Measurements from ENCODE around the gene PAK6.

Gene PAK6

GRCh38 chr15:40317580-40317979 is 78.7 kb downstream of the PAK6 start:
- Mint-ChIP-seq H3K27ac (no peak overlapping the region), H3K36me3 (ENCODE audit: low read depth) (no peaks in the 10 kb centered on the region), H3K4me3 (no peak overlapping the region), H3K9me3 (no peaks in the 10 kb centered on the region), H3K4me1 (ENCODE audit: low read depth) (peaks cover 16% of the 10 kb centered on the region), H3K27me3 (ENCODE audit: low read depth) (peaks cover 53% of the 10 kb centered on the region)
- DNase-seq (ENCODE audit: low spot score) = no peak

DNA sequence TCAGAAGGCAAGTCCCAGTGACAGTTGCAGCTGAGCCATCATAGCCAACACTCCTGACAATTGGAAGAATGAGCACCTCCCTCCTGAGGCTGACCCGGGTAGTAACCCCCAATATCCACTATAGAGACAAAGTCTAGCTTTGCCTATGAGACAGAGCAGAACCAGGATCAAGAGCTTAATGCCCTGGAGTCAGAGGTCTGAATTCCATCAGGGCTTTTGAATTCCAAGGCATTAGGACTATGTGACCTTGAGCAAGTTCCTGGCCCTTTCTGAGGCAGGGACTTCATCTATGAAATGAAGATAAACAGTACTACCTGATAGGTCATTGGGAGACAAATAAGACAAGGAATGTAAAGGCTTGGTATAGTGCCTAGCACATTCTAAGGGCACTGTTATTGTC is 81.5 kb downstream of the PAK6 start:
- H3K4me3 Mint-ChIP-seq = no peak overlapping the region
- peaks cover 36% of the 10 kb centered on the region for H3K27me3 Mint-ChIP-seq (ENCODE audit: low read depth)
- DNase-seq (ENCODE audit: low spot score) = no peak
- peaks cover 21% of the 10 kb centered on the region for H3K4me1 Mint-ChIP-seq (ENCODE audit: low read depth)
- H3K27ac Mint-ChIP-seq = no peak overlapping the region
- peaks cover 3% of the 10 kb centered on the region for H3K36me3 Mint-ChIP-seq (ENCODE audit: low read depth)
- H3K9me3 Mint-ChIP-seq = no peaks in the 10 kb centered on the region

DNA sequence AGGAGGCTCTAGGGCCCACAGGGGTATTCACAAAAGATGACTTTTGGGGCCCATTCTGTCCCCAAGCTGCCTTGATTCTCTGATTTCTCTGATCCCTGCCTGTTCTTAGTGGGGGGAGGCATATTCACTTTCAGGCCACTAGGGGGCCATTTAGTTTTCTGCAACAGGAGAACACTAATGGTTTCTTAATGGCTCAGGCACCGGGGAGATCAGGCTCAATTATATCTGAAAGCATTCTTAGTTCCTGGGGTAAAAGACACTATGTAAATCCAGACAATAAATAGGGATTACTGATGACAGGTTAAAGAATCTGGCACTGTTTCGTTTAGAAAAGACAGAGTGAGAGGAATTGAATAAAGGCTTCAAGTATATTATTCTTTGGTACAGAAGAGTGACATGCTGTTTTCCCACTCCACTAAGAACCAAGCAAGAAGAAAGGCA is 82.1 kb downstream of the PAK6 start:
- Mint-ChIP-seq H3K4me3 (peak overlapping the region; percentile 44), H3K36me3 (ENCODE audit: low read depth) (peaks cover 3% of the 10 kb centered on the region), H3K4me1 (ENCODE audit: low read depth) (peaks cover 22% of the 10 kb centered on the region), H3K27me3 (ENCODE audit: low read depth) (peaks cover 35% of the 10 kb centered on the region), H3K9me3 (no peaks in the 10 kb centered on the region), H3K27ac (no peak overlapping the region)
- peak; percentile 50 for DNase-seq (ENCODE audit: low spot score)

GRCh38 chr15:40322531-40323238 is 83.8 kb downstream of the PAK6 start:
- peaks cover 5% of the 10 kb centered on the region for H3K36me3 Mint-ChIP-seq (ENCODE audit: low read depth)

GRCh38 chr15:40323239-40323952 is 84.5 kb downstream of the PAK6 start, which contains the start of gene INAFM2:
INAFM2 (plus strand) TSS chr15:40323692; CDS start chr15:40324056, 364 bp downstream.
- Mint-ChIP-seq H3K4me3 (peak within 1 kb of the TSS; percentile 78), H3K4me1 (ENCODE audit: low read depth) (peaks cover 35% of the 10 kb centered on the region), H3K27ac (no peak within 1 kb of the TSS), H3K9me3 (no peaks in the 10 kb centered on the region), H3K36me3 (ENCODE audit: low read depth) (peaks cover 5% of the 10 kb centered on the region), H3K27me3 (ENCODE audit: low read depth) (peaks cover 24% of the 10 kb centered on the region)
- peak; percentile 86 for DNase-seq (ENCODE audit: low spot score)

More at GRCh38 chr15:40322531-40323238, 83.8 kb downstream of the PAK6 start:
- peaks cover 31% of the 10 kb centered on the region for H3K4me1 Mint-ChIP-seq (ENCODE audit: low read depth)
- no peak for DNase-seq (ENCODE audit: low spot score)
- peak overlapping the region; percentile 75 for H3K4me3 Mint-ChIP-seq
- H3K27me3 Mint-ChIP-seq (ENCODE audit: low read depth) = peaks cover 26% of the 10 kb centered on the region
- H3K9me3 Mint-ChIP-seq = no peaks in the 10 kb centered on the region
- no peak overlapping the region for H3K27ac Mint-ChIP-seq

DNA sequence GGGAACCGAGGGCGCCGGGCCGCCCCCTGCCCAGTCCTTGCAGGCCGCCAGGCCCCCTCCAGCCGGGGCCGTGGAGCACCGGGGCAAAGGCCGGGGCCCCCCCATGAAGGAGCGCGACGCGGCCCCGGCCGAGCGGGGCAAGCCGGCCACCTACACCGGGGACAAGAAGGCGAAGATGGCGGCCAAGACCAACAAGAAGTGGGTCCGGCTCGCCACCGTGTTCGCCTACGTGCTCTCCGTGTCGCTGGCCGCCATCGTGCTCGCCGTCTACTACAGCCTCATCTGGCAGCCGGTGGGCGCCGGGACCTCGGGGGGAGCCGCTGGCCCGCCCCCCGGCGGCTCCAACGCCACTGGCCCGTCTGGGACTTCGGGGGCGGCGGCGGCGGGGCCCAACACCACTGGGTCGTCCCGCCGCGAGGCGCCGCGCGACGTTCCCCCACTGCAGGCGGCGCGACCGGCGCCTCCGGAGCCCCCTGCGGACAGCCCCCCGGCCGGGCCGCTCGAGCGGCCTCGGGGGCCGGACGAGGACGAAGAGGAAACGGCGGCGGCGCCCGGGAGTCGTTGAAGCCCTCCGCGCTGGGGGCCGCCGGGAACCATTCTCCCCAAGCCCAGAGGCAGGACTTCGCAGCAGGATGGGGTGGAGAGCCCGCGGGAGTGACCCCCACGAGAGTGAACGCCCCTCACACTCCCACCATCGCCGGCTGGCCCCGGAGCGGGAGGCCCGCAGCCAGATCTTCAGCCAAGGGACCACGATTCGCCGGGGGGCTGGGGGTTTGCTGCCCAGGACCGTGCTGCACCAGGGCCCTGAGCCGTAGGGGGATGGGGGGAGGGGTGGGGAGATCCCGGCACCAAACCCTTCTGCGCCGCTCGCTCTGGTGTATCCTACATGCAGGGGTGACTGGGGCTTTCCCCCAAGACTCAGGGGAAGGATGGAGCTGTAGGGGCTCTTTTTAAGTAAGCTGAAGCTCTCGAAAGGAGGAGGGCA is 85.4 kb downstream of the PAK6 start:
- Mint-ChIP-seq H3K36me3 (ENCODE audit: low read depth) (peaks cover 5% of the 10 kb centered on the region), H3K27ac (no peak overlapping the region)

DNA sequence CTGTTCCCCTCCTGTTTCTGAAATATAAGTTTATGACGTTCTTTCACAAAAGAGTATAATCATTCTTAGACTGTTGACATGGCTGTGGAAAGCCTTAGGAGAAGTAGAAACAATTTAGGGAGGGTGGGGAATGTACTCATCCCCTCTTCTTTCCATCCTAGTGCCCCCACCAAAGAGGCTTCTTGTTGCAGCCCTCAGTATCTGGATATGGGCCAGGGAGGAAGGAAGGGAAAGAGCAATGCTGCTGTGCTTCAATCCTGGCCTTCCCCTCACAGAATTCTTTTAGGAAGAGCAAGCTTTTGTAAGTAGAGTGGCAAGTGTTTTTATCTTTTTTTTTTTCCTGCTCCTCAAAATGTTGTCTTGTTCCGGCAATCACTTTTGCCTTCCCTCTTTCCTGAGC is 86.3 kb downstream of the PAK6 start:
- H3K27me3 Mint-ChIP-seq (ENCODE audit: low read depth) = peaks cover 21% of the 10 kb centered on the region
- DNase-seq (ENCODE audit: low spot score) = no peak
- no peaks in the 10 kb centered on the region for H3K9me3 Mint-ChIP-seq
- H3K4me1 Mint-ChIP-seq (ENCODE audit: low read depth) = peaks cover 43% of the 10 kb centered on the region
- H3K36me3 Mint-ChIP-seq (ENCODE audit: low read depth) = peaks cover 5% of the 10 kb centered on the region
- H3K4me3 Mint-ChIP-seq = peak overlapping the region; percentile 78
- H3K27ac Mint-ChIP-seq = no peak overlapping the region

More for the DNA sequence above, 85.4 kb downstream of the PAK6 start:
- Mint-ChIP-seq H3K4me3 (peak overlapping the region; percentile 78), H3K4me1 (ENCODE audit: low read depth) (peaks cover 43% of the 10 kb centered on the region), H3K9me3 (no peaks in the 10 kb centered on the region), H3K27me3 (ENCODE audit: low read depth) (peaks cover 24% of the 10 kb centered on the region)
- no peak for DNase-seq (ENCODE audit: low spot score)

GRCh38 chr15:40325700-40326099 is 86.8 kb downstream of the PAK6 start:
- Mint-ChIP-seq H3K9me3 (no peaks in the 10 kb centered on the region), H3K27me3 (ENCODE audit: low read depth) (peaks cover 20% of the 10 kb centered on the region), H3K4me1 (ENCODE audit: low read depth) (peaks cover 43% of the 10 kb centered on the region), H3K36me3 (ENCODE audit: low read depth) (peaks cover 5% of the 10 kb centered on the region), H3K27ac (no peak overlapping the region), H3K4me3 (no peak overlapping the region)
- DNase-seq (ENCODE audit: low spot score) = no peak

All from T-helper 2 cell treated with Interferon-gamma antibody and Interleukin-4, amounts not matched to agents 5 μg/mL and 100 μg/mL, for 36 hours (primary cell).